ENCODE measurements around the gene N4BP2L1.

- no peak for TF ChIP-seq CTCF (IDR thresholded peaks at IDR 0.05 in 2 of 3, conservative IDR thresholded peaks at IDR 0.05 in 1 of 3; ENCODE audit: borderline replicate concordance in 1 of 3, insufficient read depth in 1 of 3, low read depth in 2 of 3, low read length in 2 of 3)
- no peak for TF ChIP-seq CEBPB (IDR thresholded peaks at IDR 0.05; ENCODE audit: low read depth)
- no peak for TF ChIP-seq REST (IDR thresholded peaks at IDR 0.05; ENCODE audit: low read depth)
- TF ChIP-seq EZH2 (IDR thresholded peaks at IDR 0.05): no peak
- TF ChIP-seq ZFX (IDR thresholded peaks at IDR 0.05): no peak
- TF ChIP-seq MAX (IDR thresholded peaks at IDR 0.05): no peak
- TF ChIP-seq SP1 (IDR thresholded peaks at IDR 0.05; ENCODE audit: low read depth): no peak
These were observed 17.5 kb upstream of the N4BP2L1 start for GRCh38 chr13:32445461-32445860.

Data from HCT116 (cell line).